Osteocyte (in vitro differentiated cells): Measurements from ENCODE around the gene KCNQ5. TPM values are rescaled to one million over a fixed set of nuclear protein-coding genes. Genes with fewer than 3 reads are reported as not detected.

ENCODE experiments used
- DNase-seq: peaks from one replicate; pipeline ENCODE4 v3.0.0; 2021; ENCODE audit warnings: mixed read lengths; ENCODE audit not compliant: unreplicated experiment; ENCODE audit errors: extremely low spot score
- H3K27ac Mint-ChIP-seq: one replicate; pipeline ENCODE4 v1.8.0; 2021; ENCODE audit warnings: mild to moderate bottlenecking, mixed read lengths; ENCODE audit not compliant: unreplicated experiment
- H3K27me3 Mint-ChIP-seq: one replicate; pipeline ENCODE4 v1.8.0; 2021; ENCODE audit warnings: mixed read lengths; ENCODE audit not compliant: unreplicated experiment
- H3K36me3 Mint-ChIP-seq: one replicate; pipeline ENCODE4 v1.8.0; 2021; ENCODE audit warnings: mixed read lengths; ENCODE audit not compliant: unreplicated experiment
- H3K4me1 Mint-ChIP-seq: one replicate; pipeline ENCODE4 v1.8.0; 2021; ENCODE audit warnings: mixed read lengths; ENCODE audit not compliant: unreplicated experiment
- H3K4me3 Mint-ChIP-seq: one replicate; pipeline ENCODE4 v1.8.0; 2021; ENCODE audit warnings: mild to moderate bottlenecking, moderate library complexity, mixed read lengths; ENCODE audit not compliant: unreplicated experiment
- H3K9me3 Mint-ChIP-seq: one replicate; pipeline ENCODE4 v1.8.0; 2021; ENCODE audit warnings: mixed read lengths; ENCODE audit not compliant: unreplicated experiment
- total RNA-seq: library from RNA; stranded (reverse); gene quantifications from 2 replicates; pipeline ENCODE4 v1.2.1, GENCODE V29; 2021
- TF ChIP-seq, protein P1 (sequence below): fragments of 200-600 bp; sonication (generic); IDR thresholded peaks from 2 replicates; pipeline ENCODE4 v1.5.0; 2021; ENCODE audit warnings: antibody characterized with exemption, mild to moderate bottlenecking, moderate library complexity

KCNQ5 gene
- total RNA-seq, 1 donor from 2014 or later = 7.2 TPM

DNA sequence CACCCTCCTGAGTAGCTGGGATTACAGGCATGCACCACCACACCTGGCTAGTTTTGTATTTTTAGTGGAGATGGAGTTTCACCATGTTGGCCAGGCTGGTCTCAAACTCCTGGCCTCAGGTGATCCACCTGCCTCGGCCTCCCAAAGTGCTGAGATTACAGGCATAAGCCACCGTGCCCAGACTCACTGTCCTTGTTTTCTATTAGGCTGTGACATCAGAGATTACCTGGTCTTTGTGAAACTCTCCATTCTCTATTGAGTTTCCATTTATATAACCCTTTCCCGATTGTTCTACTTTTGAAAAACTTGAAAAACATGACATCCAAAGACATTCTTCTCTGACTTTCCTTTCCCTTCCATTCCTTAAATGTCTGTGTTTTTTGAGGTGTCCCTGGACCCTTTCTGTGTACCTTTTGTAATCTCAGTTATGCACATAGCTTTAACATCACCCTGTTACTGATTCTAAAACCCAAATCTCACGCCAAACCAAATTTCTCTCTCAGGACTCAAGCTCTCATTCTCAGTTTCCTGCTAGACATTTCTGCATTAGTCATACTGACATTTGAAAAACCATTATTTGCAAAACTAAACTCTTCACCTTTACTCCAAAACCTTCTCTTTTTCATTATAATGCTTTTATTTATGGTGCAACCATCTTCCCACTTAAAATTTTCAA, 466.4 kb downstream of the KCNQ5 start:
- Mint-ChIP-seq H3K27me3 (no peaks in the 10 kb centered on the region), H3K27ac (no peak overlapping the region), H3K9me3 (peaks cover 17% of the 10 kb centered on the region), H3K4me1 (peaks cover 2% of the 10 kb centered on the region), H3K4me3 (no peak overlapping the region), H3K36me3 (no peaks in the 10 kb centered on the region)
- no peak for DNase-seq
- TF ChIP-seq, protein P1, sequence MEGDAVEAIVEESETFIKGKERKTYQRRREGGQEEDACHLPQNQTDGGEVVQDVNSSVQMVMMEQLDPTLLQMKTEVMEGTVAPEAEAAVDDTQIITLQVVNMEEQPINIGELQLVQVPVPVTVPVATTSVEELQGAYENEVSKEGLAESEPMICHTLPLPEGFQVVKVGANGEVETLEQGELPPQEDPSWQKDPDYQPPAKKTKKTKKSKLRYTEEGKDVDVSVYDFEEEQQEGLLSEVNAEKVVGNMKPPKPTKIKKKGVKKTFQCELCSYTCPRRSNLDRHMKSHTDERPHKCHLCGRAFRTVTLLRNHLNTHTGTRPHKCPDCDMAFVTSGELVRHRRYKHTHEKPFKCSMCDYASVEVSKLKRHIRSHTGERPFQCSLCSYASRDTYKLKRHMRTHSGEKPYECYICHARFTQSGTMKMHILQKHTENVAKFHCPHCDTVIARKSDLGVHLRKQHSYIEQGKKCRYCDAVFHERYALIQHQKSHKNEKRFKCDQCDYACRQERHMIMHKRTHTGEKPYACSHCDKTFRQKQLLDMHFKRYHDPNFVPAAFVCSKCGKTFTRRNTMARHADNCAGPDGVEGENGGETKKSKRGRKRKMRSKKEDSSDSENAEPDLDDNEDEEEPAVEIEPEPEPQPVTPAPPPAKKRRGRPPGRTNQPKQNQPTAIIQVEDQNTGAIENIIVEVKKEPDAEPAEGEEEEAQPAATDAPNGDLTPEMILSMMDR = no peak

DNA sequence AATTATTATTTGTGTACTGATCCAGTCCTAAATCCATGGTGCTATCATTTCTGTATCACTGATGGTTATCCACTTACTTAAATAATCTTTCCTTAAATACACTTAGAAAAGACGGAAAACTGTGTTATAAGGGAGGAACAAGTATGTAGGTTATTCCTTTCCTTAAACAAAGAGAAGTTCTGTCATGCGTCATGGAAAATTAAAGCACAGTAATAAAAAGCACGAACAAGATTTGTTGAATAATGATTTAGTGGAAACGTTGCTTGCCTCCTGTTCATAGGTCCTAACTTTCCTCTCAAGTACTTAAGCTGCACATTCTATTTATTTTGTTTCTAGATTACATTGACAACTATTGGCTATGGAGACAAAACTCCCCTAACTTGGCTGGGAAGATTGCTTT, 483.1 kb downstream of the KCNQ5 start:
- TF ChIP-seq, protein P1 = no peak
- no peak overlapping the region for H3K4me3 Mint-ChIP-seq
- no peaks in the 10 kb centered on the region for H3K4me1 Mint-ChIP-seq
- H3K36me3 Mint-ChIP-seq = no peaks in the 10 kb centered on the region
- H3K27me3 Mint-ChIP-seq = peaks cover 2% of the 10 kb centered on the region
- peaks cover 8% of the 10 kb centered on the region for H3K9me3 Mint-ChIP-seq
- H3K27ac Mint-ChIP-seq = no peak overlapping the region
- no peak for DNase-seq

DNA sequence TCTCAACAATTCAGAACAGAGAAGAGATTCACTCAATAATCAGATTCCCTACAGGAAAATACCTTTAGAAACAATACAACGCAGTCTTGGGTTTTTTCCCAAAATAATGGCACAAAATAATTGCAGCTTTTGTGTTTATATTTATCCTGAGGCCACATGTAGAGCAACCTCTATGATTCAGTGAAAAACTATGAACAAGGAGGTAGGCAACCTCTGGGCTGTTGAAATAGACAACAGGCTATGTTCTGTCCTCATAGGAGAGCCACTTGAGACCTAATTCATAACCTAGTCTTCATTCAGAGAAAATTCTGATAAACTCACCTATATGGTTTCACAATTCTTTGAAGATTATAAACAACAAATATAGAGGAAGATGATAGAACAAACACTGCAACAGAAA, 485.2 kb downstream of the KCNQ5 start:
- no peaks in the 10 kb centered on the region for H3K27me3 Mint-ChIP-seq
- peaks cover 1% of the 10 kb centered on the region for H3K9me3 Mint-ChIP-seq
- TF ChIP-seq, protein P1 = no peak
- no peaks in the 10 kb centered on the region for H3K36me3 Mint-ChIP-seq
- no peak overlapping the region for H3K4me3 Mint-ChIP-seq
- no peak for DNase-seq
- H3K27ac Mint-ChIP-seq = no peak overlapping the region
- H3K4me1 Mint-ChIP-seq = no peaks in the 10 kb centered on the region

DNA sequence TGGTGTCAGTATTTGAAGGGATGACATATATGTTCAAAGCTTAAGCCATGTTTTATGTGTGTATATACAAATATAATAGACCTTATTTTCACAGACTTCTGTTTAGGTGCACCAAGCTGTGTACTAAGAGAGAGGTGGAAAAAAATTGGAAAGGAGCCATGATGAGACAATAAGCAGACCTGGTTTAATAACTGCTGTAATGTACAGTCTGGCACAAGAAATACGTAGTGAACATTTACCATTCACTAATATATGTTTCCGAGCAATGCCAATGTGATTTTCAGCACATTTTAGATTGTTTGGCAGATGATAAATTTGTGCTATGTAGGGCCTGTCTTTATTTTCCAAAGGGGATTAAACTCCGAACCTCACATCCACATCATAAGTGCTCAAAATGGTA, 487.1 kb downstream of the KCNQ5 start:
- DNase-seq = no peak
- no peak overlapping the region for H3K27ac Mint-ChIP-seq
- no peaks in the 10 kb centered on the region for H3K4me1 Mint-ChIP-seq
- no peaks in the 10 kb centered on the region for H3K27me3 Mint-ChIP-seq
- no peaks in the 10 kb centered on the region for H3K36me3 Mint-ChIP-seq
- no peaks in the 10 kb centered on the region for H3K9me3 Mint-ChIP-seq
- H3K4me3 Mint-ChIP-seq = no peak overlapping the region
- TF ChIP-seq, protein P1 = no peak

DNA sequence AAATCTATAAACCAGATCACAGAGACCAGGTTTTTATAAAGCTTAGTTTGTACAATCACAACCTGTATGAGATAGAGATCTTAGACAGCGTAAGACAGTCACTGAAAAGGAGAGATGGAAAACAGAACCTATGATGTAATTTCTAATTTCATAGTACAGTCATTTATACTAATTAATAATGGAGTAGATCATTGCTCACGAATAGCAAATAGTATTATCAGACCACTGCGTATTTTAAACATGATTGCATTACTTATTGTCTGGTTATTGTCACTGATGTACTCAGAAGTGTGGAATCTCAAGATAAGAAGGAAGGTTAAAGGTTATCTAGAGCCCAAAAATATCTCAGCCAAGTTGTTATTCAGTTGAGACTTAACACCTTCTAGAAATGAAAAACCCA, 487.8 kb downstream of the KCNQ5 start:
- TF ChIP-seq, protein P1 = no peak
- H3K27ac Mint-ChIP-seq = no peak overlapping the region
- no peaks in the 10 kb centered on the region for H3K9me3 Mint-ChIP-seq
- no peaks in the 10 kb centered on the region for H3K27me3 Mint-ChIP-seq
- H3K4me1 Mint-ChIP-seq = no peaks in the 10 kb centered on the region
- H3K4me3 Mint-ChIP-seq = no peak overlapping the region
- DNase-seq = no peak
- no peaks in the 10 kb centered on the region for H3K36me3 Mint-ChIP-seq
